Breast epithelium (tissue), 4 donors: ENCODE results near the gene NCAPG2. TPM values are rescaled to one million over a fixed set of nuclear protein-coding genes. Genes with fewer than 3 reads are reported as not detected.

ENCODE experiments used
- DNase-seq, 2 donors: peaks; one replicate each; pipeline ENCODE4 v3.0.0-alpha.2; 2019; ENCODE audit warnings: low spot score in 2 of 2
- H3K27ac ChIP-seq, 2 donors: fragments of 200-600 bp; sonication (generic) in 1 of 2; one replicate each; pipeline ENCODE4 v1.5.1; 2016 to 2019; ENCODE audit warnings: mild to moderate bottlenecking in 1 of 2
- H3K27me3 ChIP-seq, 2 donors: fragments of 200-600 bp; sonication (generic) in 1 of 2; one replicate each; pipeline versions ENCODE4 v1.5.1 to v1.6.0; 2017 to 2019; ENCODE audit warnings: control low read depth in 1 of 2, mild to moderate bottlenecking in 1 of 2
- H3K36me3 ChIP-seq: fragments of 200-600 bp; one replicate; pipeline ENCODE4 v1.5.1; 2019
- H3K4me1 ChIP-seq, 2 donors: fragments of 200-600 bp; sonication (generic); one replicate each; pipeline ENCODE4 v1.5.1; 2016 to 2019; ENCODE audit warnings: control low read depth in 1 of 2
- H3K4me3 ChIP-seq, 3 donors: fragments of 200-600 bp; sonication (generic); 1 replicate in 2 of 3; 2 replicates in 1 of 3; pipeline ENCODE4 v1.5.1; 2016 to 2019; ENCODE audit warnings: mild to moderate bottlenecking in 3 of 3, moderate library complexity in 2 of 3
- H3K9me3 ChIP-seq, 2 donors: fragments of 200-600 bp; sonication (generic) in 1 of 2; one replicate each; pipeline ENCODE4 v1.5.1; 2016 to 2019; ENCODE audit warnings: control low read depth in 1 of 2
- CTCF ChIP-seq, 3 donors: fragments of 450-650 bp; IDR thresholded peaks; one replicate each; pipeline ENCODE4 v1.5.1; 2016 to 2017; ENCODE audit warnings: antibody characterized with exemption in 3 of 3, mild to moderate bottlenecking in 3 of 3, moderate library complexity in 3 of 3
- POLR2A ChIP-seq: fragments of 450-650 bp; IDR thresholded peaks from one replicate; pipeline ENCODE4 v1.6.1; 2016; ENCODE audit warnings: antibody characterized with exemption, mild to moderate bottlenecking, moderate library complexity
- POLR2AphosphoS5 ChIP-seq, 3 donors: sonication (generic); formaldehyde crosslinking; IDR thresholded peaks; one replicate each; pipeline ENCODE4 v1.6.1; 2017; ENCODE audit warnings: antibody characterized with exemption in 3 of 3
- intact Hi-C: fragments of 100-400 bp; cut with DNase I; formaldehyde crosslinking; loops from one replicate; pipeline ENCODE4 v1.15.1; 2023; ENCODE audit warnings: low total_unique reads
- total RNA-seq, 3 donors: library from RNA; depleted of rRNA; stranded (reverse); fragments of >200 nt; gene quantifications; one replicate each; pipeline ENCODE4 v1.1.0, GENCODE V29; 2016

Gene NCAPG2
- total RNA-seq, 3 donors from 2014 or later: 9.8 to 12.5 (median 10.4) TPM

DNA sequence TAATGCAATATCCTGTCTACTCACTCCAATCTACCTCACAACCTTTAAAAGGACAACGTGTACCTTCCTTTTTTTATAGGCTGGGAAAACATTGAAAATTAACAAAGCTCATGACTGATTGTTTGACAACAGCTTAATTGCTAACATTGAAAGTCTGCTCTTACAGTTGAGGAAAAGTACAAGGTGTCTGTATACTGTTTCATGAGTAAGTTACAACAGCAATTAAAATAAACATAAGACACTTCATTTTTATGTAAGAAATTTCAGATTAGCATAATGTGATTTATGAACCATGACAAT is 28.6 kb upstream of the NCAPG2 start:
- TF ChIP-seq CTCF (IDR thresholded peaks at IDR 0.05) (no peak), POLR2A (no peak), POLR2AphosphoS5 (IDR thresholded peaks at IDR 0.05) (no peak)
- no peaks in the 10 kb centered on the region for H3K4me1 ChIP-seq
- H3K9me3 ChIP-seq: no peaks in the 10 kb centered on the region
- intact Hi-C loops: no loop called here
- DNase-seq: no peak
- H3K27ac ChIP-seq: no peak overlapping the region
- H3K27me3 ChIP-seq: no peaks in the 10 kb centered on the region
- no peaks in the 10 kb centered on the region for H3K36me3 ChIP-seq
- no peak overlapping the region for H3K4me3 ChIP-seq

DNA sequence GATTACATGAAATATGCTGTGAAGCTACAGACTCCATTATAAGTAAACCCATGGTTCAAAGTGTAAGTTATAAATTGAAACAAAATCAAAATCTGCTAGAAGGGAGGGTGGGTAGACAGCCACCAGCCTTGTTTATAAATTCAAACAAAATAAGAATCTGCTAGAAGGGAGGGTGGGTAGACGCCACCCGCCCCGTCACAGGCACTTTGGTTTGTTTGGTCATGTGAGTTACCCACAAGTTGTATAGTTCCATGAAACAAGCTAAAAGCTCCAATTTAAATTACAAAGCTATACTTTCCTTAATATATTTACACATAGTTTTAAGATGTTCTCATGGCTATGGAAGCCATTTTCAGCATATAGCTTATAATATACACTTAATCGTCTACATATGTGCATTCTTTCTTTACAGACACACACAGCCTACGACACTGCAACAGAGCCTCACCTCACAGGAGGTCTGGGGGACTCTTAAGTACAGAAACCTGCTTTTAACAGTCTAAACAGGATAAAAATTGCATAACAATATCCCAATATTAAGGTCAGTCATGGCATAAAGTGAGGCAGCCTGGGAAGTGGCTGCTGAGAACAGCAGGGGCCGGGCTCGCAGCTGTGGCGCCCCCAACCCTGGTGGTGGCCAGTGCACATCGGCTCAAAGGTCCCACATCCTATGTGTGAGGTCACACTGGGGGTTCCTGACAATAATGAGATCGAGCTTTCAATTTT is 28.1 kb upstream of the NCAPG2 start:
- intact Hi-C loops: no loop called here

DNA sequence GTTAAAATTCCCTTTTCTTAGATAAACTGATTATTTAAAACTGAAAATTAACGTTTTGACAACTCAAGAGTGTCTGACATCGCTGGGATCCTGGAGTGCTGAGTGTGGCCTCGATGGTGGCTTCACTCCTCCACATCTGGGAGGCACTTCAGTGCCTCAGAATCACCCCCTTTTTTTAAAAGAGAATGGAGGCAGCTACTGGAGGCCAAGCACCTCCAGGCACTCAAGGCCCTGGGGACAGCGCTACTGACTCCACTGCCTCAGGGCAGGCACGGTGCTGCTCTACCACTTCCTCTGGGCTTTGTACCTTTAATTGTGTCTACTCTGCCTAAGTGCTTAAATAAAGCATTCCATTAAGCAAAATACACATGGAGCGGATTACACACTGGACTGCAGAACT is 27.2 kb upstream of the NCAPG2 start:
- no peak overlapping the region for H3K27ac ChIP-seq
- no peak overlapping the region for H3K4me3 ChIP-seq
- no peak for DNase-seq
- H3K27me3 ChIP-seq: no peaks in the 10 kb centered on the region
- H3K9me3 ChIP-seq: no peaks in the 10 kb centered on the region
- H3K36me3 ChIP-seq: no peaks in the 10 kb centered on the region
- TF ChIP-seq POLR2AphosphoS5 (IDR thresholded peaks at IDR 0.05) (no peak), POLR2A (no peak)
- no peaks in the 10 kb centered on the region for H3K4me1 ChIP-seq
- intact Hi-C loops: no loop called here

More for the DNA sequence above, 28.1 kb upstream of the NCAPG2 start:
- no peak for DNase-seq
- no peaks in the 10 kb centered on the region for H3K9me3 ChIP-seq
- H3K27ac ChIP-seq: no peak overlapping the region
- TF ChIP-seq POLR2A (no peak), POLR2AphosphoS5 (IDR thresholded peaks at IDR 0.05) (no peak), CTCF (IDR thresholded peaks at IDR 0.05) (no peak)
- H3K4me3 ChIP-seq: no peak overlapping the region
- H3K4me1 ChIP-seq: no peaks in the 10 kb centered on the region
- H3K27me3 ChIP-seq: no peaks in the 10 kb centered on the region
- no peaks in the 10 kb centered on the region for H3K36me3 ChIP-seq

DNA sequence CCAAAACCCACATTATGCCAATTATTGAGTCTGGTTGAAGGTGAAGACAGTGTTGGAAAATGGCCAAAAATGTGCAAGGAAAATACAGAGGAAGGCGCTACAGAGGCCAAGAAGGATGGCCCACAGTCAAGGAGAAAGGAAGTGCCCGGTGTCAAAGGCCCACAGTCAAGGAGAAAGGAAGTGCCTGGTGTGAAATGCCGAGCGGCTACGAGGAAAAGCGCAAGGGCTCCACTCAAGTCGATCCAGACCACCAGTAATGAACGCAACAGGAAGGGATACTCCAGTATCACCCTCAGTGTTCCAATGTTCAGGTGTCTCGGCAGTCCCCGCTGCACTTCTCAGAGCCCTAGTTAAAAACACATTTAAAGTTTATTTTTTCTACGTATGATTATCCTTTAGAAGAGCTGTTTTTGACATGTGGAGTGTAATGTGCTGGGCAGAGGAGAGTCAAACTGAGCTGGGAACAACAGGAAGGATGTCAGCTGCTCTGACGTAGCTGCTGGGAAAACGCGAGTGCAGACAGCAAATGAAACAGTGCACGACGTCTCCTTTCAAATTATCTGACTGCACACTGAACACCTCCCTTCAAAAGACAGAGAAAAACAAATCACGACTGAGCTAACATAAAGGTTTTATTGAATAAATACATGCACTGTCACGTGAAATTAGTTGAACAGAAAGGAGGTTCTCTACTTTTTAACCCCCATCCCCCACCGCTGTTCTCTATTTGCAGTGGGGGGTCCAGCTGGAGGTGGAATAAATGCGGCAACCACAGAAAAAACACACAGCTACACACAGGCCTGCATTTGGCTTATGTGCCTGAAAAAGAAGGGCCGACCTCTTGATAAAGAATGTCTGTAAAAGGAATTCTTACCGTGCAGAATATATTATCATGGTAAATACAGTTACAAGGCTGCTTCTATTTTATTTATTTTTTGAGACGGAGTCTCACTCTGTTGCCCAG is 26.1 kb upstream of the NCAPG2 start:
- Histone ChIP-seq H3K36me3 (no peaks in the 10 kb centered on the region), H3K27ac (no peak overlapping the region)
- intact Hi-C loops: no loop called here

More for the DNA sequence above, 26.1 kb upstream of the NCAPG2 start:
- Histone ChIP-seq H3K4me1 (no peaks in the 10 kb centered on the region), H3K27me3 (no peaks in the 10 kb centered on the region), H3K4me3 (no peak overlapping the region), H3K9me3 (no peaks in the 10 kb centered on the region)
- no peak for DNase-seq
- TF ChIP-seq POLR2AphosphoS5 (IDR thresholded peaks at IDR 0.05) (no peak), POLR2A (no peak), CTCF (IDR thresholded peaks at IDR 0.05) (no peak)
